ENCODE data around the gene NOC2L. TPM values are rescaled to one million over a fixed set of nuclear protein-coding genes. Genes with fewer than 3 reads are reported as not detected.

The NOC2L gene
- total RNA-seq, 6 donors from 2014 or later: 28.7 to 66.0 (median 51.0) TPM

- no peaks in the 10 kb centered on the region for H3K36me3 ChIP-seq
- H3K4me3 ChIP-seq: peak overlapping the region; percentile 29 to 72 (median 64)
- peaks cover 0 to 41% (median 18%) of the 10 kb centered on the region in 4 donors for H3K27me3 ChIP-seq
- H3K4me1 ChIP-seq: peaks cover 36 to 60% (median 52%) of the 10 kb centered on the region in 4 donors
- WGBS, 2 donors: 0 to 3% methylated on average over 4 to 8 of the region's 75 CpGs
- H3K9me3 ChIP-seq: no peaks in the 10 kb centered on the region
- DNase-seq (peak; percentile 63 to 97), ATAC-seq (ENCODE audit: low FRiP score in 2 of 2) (peak; percentile 64 to 71)
- TF ChIP-seq POLR2A (IDR thresholded peaks at IDR 0.05): no peak
- TF ChIP-seq, protein P1, sequence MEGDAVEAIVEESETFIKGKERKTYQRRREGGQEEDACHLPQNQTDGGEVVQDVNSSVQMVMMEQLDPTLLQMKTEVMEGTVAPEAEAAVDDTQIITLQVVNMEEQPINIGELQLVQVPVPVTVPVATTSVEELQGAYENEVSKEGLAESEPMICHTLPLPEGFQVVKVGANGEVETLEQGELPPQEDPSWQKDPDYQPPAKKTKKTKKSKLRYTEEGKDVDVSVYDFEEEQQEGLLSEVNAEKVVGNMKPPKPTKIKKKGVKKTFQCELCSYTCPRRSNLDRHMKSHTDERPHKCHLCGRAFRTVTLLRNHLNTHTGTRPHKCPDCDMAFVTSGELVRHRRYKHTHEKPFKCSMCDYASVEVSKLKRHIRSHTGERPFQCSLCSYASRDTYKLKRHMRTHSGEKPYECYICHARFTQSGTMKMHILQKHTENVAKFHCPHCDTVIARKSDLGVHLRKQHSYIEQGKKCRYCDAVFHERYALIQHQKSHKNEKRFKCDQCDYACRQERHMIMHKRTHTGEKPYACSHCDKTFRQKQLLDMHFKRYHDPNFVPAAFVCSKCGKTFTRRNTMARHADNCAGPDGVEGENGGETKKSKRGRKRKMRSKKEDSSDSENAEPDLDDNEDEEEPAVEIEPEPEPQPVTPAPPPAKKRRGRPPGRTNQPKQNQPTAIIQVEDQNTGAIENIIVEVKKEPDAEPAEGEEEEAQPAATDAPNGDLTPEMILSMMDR (IDR thresholded peaks at IDR 0.05): peak in 2 of 6 experiments; percentile 44 to 46
- TF ChIP-seq EP300 (IDR thresholded peaks at IDR 0.05): peak in 2 of 4 donors; percentile 13 to 88
- peak; percentile 83 to 94 for TF ChIP-seq POLR2AphosphoS5 (IDR thresholded peaks at IDR 0.05)
- peak overlapping the region; percentile 96 to 98 (median 98) for H3K27ac ChIP-seq
Measured at GRCh38 chr1:1000357-1001056, 41.5 kb upstream of the NOC2L start.

DNA sequence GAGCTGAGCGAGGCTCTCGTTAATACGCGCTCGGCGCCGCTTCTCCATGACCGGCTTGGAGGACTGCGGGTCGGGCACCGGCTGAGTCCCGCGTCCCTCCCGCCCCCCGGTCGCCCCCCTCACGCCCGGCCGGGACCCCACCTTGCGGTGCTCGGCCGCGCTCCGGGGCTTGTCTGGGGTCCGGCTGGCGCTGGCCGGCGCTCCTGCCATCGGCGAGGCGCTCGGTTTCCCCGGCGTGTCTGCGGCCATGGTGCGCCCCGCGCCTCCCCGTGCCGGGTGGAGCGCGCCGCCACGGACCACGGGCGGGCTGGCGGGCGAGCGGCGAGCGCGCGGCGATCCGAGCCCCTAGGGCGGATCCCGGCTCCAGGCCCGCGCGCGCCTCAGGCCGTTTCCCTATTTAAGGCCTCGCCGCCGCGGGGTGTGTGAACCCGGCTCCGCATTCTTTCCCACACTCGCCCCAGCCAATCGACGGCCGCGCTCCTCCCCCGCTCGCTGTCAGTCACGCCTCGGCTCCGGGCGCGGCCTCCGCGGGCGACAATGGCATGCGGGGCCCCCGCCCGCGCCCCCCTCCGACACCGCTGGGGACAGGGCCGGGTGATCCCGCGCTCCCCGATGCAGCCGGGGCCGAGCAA lies 40.8 kb upstream of the NOC2L start, which contains the start of gene HES4:
Gene HES4 (minus strand): TSS at position 373 of the 632 bp plus-strand sequence. CDS start 124 bp downstream, at position 249.
- Histone ChIP-seq H3K9me3 (no peaks in the 10 kb centered on the region), H3K4me1 (peaks cover 30 to 53% (median 45%) of the 10 kb centered on the region in 4 donors), H3K27me3 (peaks cover 0 to 41% (median 18%) of the 10 kb centered on the region in 4 donors), H3K36me3 (no peaks in the 10 kb centered on the region), H3K27ac (peak within 1 kb of the TSS; percentile 96 to 98 (median 98)), H3K4me3 (peak within 1 kb of the TSS; percentile 40 to 72 (median 64))
- ATAC-seq (ENCODE audit: low FRiP score in 2 of 2): peak; percentile 86 to 88
- TF ChIP-seq, protein P1 (IDR thresholded peaks at IDR 0.05): peak in 1 of 6 experiments; percentile 3
- peak; percentile 40 to 69 for TF ChIP-seq POLR2AphosphoS5 (IDR thresholded peaks at IDR 0.05)
- TF ChIP-seq EP300 (IDR thresholded peaks at IDR 0.05): peak in 1 of 4 donors; percentile 49
- TF ChIP-seq POLR2A (IDR thresholded peaks at IDR 0.05): peak in 3 of 4 donors; percentile 79 to 91 (median 86)
- peak; percentile 91 to 96 for DNase-seq
- 1 to 3% methylated on average over 5 to 32 of the region's 95 CpGs for WGBS, 2 donors

DNA sequence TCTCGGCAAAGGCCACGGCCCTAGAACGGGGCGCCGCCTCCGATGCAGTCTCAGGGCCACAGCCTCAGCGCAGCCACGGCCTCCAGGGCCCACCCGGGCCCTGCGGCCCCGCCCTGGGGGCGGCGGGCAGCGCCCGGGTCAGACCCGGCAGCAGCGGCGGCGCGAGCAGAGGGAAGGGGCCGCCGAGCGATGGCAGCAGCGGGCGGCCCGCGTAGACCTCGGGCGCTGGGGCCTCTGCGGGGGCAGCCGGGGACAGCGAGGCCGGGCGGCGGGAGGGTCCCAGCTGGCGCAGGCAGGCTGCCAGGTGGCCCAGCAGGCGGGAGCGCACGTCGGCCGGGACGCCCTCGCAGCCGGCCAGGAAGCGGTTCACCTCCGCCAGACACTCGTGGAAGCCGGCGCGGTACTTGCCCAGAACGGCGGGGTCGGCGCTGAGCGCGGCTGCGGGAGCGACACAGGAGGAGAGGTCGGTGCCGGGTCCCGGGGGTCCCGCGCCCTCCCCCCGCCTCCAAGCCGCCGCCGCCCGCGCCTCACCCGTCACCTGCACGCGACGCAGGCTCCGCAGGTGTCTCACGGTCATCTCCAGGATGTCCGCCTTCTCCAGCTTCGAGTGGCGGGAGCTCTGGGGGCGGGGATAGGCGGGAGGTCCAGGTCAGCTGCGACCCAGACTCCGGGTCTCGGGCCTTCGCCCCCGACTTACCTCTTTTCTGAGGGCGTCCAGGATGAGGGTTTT lies 40.1 kb upstream of the NOC2L start:
- peak overlapping the region; percentile 40 to 72 (median 64) for H3K4me3 ChIP-seq
- H3K36me3 ChIP-seq: no peaks in the 10 kb centered on the region
- WGBS, 2 donors: 1 to 2% methylated on average over 39 to 65 of the region's 86 CpGs
- no peaks in the 10 kb centered on the region for H3K9me3 ChIP-seq
- TF ChIP-seq POLR2AphosphoS5 (IDR thresholded peaks at IDR 0.05) (no peak), EP300 (IDR thresholded peaks at IDR 0.05) (no peak), POLR2A (IDR thresholded peaks at IDR 0.05) (peak in 1 of 4 donors; percentile 22)
- TF ChIP-seq, protein P1 (IDR thresholded peaks at IDR 0.05): peak in 2 of 6 experiments; percentile 10 to 24
- peaks cover 0 to 41% (median 18%) of the 10 kb centered on the region in 4 donors for H3K27me3 ChIP-seq
- peaks cover 25 to 46% (median 39%) of the 10 kb centered on the region in 4 donors for H3K4me1 ChIP-seq
- H3K27ac ChIP-seq: peak overlapping the region; percentile 80 to 98 (median 97)
- DNase-seq: peak in 1 of 2 donors; percentile 89
- ATAC-seq (ENCODE audit: low FRiP score in 2 of 2): peak in 1 of 2 donors; percentile 4

- peaks cover 25 to 45% (median 38%) of the 10 kb centered on the region in 4 donors for H3K4me1 ChIP-seq
- no peaks in the 10 kb centered on the region for H3K9me3 ChIP-seq
- TF ChIP-seq EP300 (IDR thresholded peaks at IDR 0.05): no peak
- WGBS, 2 donors: 0% methylated on average over 15 of the region's 27 CpGs; no CpG with 5 or more reads in 1 of the 2 donors
- H3K27me3 ChIP-seq: peaks cover 0 to 41% (median 18%) of the 10 kb centered on the region in 4 donors
- H3K4me3 ChIP-seq: peak overlapping the region; percentile 40 to 72 (median 64)
- DNase-seq: no peak
- ATAC-seq (ENCODE audit: low FRiP score in 2 of 2): no peak
- peak overlapping the region in 2 of 4 donors; percentile 98 for H3K27ac ChIP-seq
- H3K36me3 ChIP-seq: no peaks in the 10 kb centered on the region
Measured at GRCh38 chr1:998745-998994, 39.6 kb upstream of the NOC2L start.
